A673 (cell line): ENCODE data around the gene SEC16B. TPM values are rescaled to one million over a fixed set of nuclear protein-coding genes. Genes with fewer than 3 reads are reported as not detected.

ENCODE experiments used
- BruUV-seq: library from RNA; stranded (reverse); fragments of 400-500 nt; replicated peaks from 2 replicates; lab custom pipeline; 2021; lab: Mats Ljungman, UMichigan
- CTCF ChIA-PET: fragments of 300-600 bp; sonication (Branson Sonifier 250); formaldehyde crosslinking; loops from one replicate; lab custom pipeline; 2022; ENCODE audit warnings: antibody characterized with exemption; lab: Charles Lee
- POLR2A ChIA-PET: fragments of 300-600 bp; sonication (Branson Sonifier 250); formaldehyde crosslinking; loops from one replicate; lab custom pipeline; 2022; ENCODE audit warnings: antibody characterized with exemption; ENCODE audit not compliant: low non-redundant PET; lab: Charles Lee
- DNase-seq: peaks from one replicate; pipeline ENCODE4 v3.0.0-alpha.2; 2015; ENCODE audit warnings: low spot score
- H3K27ac ChIP-seq: fragments of 200-600 bp; sonication (generic); 2 replicates; pipeline ENCODE4 v1.5.1; 2016; ENCODE audit warnings: mixed run types, low read depth, mild to moderate bottlenecking, mixed read lengths, antibody characterized with exemption, low read length; ENCODE audit not compliant: poor library complexity, severe bottlenecking
- H3K27me3 ChIP-seq: fragments of 200-600 bp; sonication (generic); replicated peaks from 2 replicates; pipeline ENCODE4 v1.6.1; 2017; ENCODE audit warnings: mixed run types, low read depth, mild to moderate bottlenecking, mixed read lengths, antibody characterized with exemption, low read length; ENCODE audit not compliant: insufficient read depth, poor library complexity
- H3K36me3 ChIP-seq: fragments of 200-600 bp; sonication (generic); 2 replicates; pipeline ENCODE4 v1.6.1; 2016; ENCODE audit warnings: mixed run types, mild to moderate bottlenecking, mixed read lengths, antibody characterized with exemption, low read length; ENCODE audit not compliant: insufficient read depth, poor library complexity, severe bottlenecking
- H3K4me1 ChIP-seq: fragments of 200-600 bp; sonication (generic); 2 replicates; pipeline ENCODE4 v1.6.1; 2017; ENCODE audit warnings: mixed run types, mild to moderate bottlenecking, mixed read lengths, antibody characterized with exemption, low read length; ENCODE audit not compliant: insufficient read depth, poor library complexity, severe bottlenecking
- H3K4me3 ChIP-seq: fragments of 200-600 bp; sonication (generic); 2 replicates; pipeline ENCODE4 v1.5.1; 2016; ENCODE audit warnings: low read depth, mixed run types, mild to moderate bottlenecking, mixed read lengths, low read length; ENCODE audit not compliant: poor library complexity, severe bottlenecking
- H3K9me3 ChIP-seq: fragments of 200-600 bp; sonication (generic); 2 replicates; pipeline ENCODE4 v1.6.1; 2016; ENCODE audit warnings: mixed run types, low read depth, mild to moderate bottlenecking, mixed read lengths, antibody characterized with exemption, low read length; ENCODE audit not compliant: poor library complexity, severe bottlenecking
- CTCF ChIP-seq: fragments of 300-800, 200-600 bp; sonication (generic); conservative IDR thresholded peaks from 2 replicates; pipeline ENCODE4 v1.5.1; 2017; ENCODE audit warnings: low read depth, mild to moderate bottlenecking, antibody characterized with exemption, low read length, moderate library complexity, mixed read lengths
- EZH2 ChIP-seq: fragments of 200-600 bp; sonication (generic); IDR thresholded peaks from 2 replicates; pipeline ENCODE4 v1.6.1; 2017; ENCODE audit warnings: borderline replicate concordance, low read depth, mild to moderate bottlenecking, mixed read lengths, antibody characterized with exemption, low read length; ENCODE audit not compliant: poor library complexity, severe bottlenecking
- intact Hi-C: fragments of 100-400 bp; cut with micrococcal nuclease; formaldehyde crosslinking; loops from one replicate; pipeline ENCODE4 v1.10.0; 2022; ENCODE audit not compliant: unreplicated experiment
- total RNA-seq: library from RNA; stranded (reverse); gene quantifications from 2 replicates; pipeline ENCODE4 v1.2.3, GENCODE V29; 2021

SEC16B gene
- total RNA-seq, 1 experiment from 2014 or later: 1.3 TPM

- CTCF ChIA-PET: interaction anchor here (0.6 kb wide), 1 partner anchor 75 kb away, joined by 4 read pairs; no protein-coding TSS in a partner anchor
- H3K36me3 ChIP-seq: no peaks in the 10 kb centered on the region
- intact Hi-C loops: no loop called here
- no peak overlapping the region for H3K4me3 ChIP-seq
- H3K9me3 ChIP-seq: no peaks in the 10 kb centered on the region
- no peaks in the 10 kb centered on the region for H3K27me3 ChIP-seq
- POLR2A ChIA-PET: no interaction called here
- no peaks in the 10 kb centered on the region for H3K4me1 ChIP-seq
- BruUV-seq: no TSS peak
- TF ChIP-seq EZH2: no peak
- no peak for TF ChIP-seq CTCF
- no peak for DNase-seq
- no peak overlapping the region for H3K27ac ChIP-seq
Observed at GRCh38 chr1:177964336-177964735, 5.5 kb downstream of the SEC16B start.

- no TSS peak for BruUV-seq
- H3K27me3 ChIP-seq: no peaks in the 10 kb centered on the region
- DNase-seq: no peak
- H3K27ac ChIP-seq: no peak overlapping the region
- no peak overlapping the region for H3K4me3 ChIP-seq
- CTCF ChIA-PET: no interaction called here
- intact Hi-C loops: no loop called here
- no peaks in the 10 kb centered on the region for H3K4me1 ChIP-seq
- H3K9me3 ChIP-seq: no peaks in the 10 kb centered on the region
- no peaks in the 10 kb centered on the region for H3K36me3 ChIP-seq
- POLR2A ChIA-PET: no interaction called here
- TF ChIP-seq EZH2: no peak
- no peak for TF ChIP-seq CTCF
Observed at GRCh38 chr1:177960939-177961622, 8.8 kb downstream of the SEC16B start.

GRCh38 chr1:177959811-177960515 lies 9.9 kb downstream of the SEC16B start:
- POLR2A ChIA-PET: no interaction called here

More at GRCh38 chr1:177959811-177960515, 9.9 kb downstream of the SEC16B start:
- H3K9me3 ChIP-seq: no peaks in the 10 kb centered on the region
- no TSS peak for BruUV-seq
- CTCF ChIA-PET: no interaction called here
- H3K36me3 ChIP-seq: no peaks in the 10 kb centered on the region
- H3K4me1 ChIP-seq: no peaks in the 10 kb centered on the region
- TF ChIP-seq CTCF: peak; percentile 58
- TF ChIP-seq EZH2: no peak
- no peak overlapping the region for H3K27ac ChIP-seq
- intact Hi-C loops: no loop called here
- peak; percentile 51 for DNase-seq
- no peak overlapping the region for H3K4me3 ChIP-seq
- H3K27me3 ChIP-seq: no peaks in the 10 kb centered on the region
